Measurements from ENCODE around the gene CDKN2AIP.

CDKN2AIP gene

DNA sequence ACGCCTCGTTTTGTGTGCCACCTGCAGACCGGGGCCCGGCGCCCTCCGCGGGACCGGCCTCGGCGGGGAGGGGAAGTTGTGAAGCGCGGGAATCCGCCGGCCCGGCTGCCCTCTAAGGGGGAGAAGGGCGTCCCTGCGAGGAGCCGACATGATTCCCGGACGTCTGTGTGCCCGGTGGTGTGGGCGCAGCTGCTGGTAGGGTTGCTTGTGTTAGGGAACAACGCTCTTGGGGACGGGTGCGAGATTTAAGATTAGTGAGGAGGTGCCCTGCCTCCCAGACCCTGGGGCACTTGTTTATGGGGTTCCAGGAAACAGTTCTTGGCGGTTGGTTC, 627 bp downstream of the CDKN2AIP start:
- Histone ChIP-seq H3K4me3 (ENCODE audit: low read depth, low read length) (peak overlapping the region; percentile 94), H3K36me3 (replicated peaks) (peaks cover 13% of the 10 kb centered on the region), H3K27me3 (replicated peaks) (no peaks in the 10 kb centered on the region), H3K27ac (peak overlapping the region; percentile 95)
- no peak for DNase-seq
- TF ChIP-seq CTCF (IDR thresholded peaks at IDR 0.05; ENCODE audit: low read depth, low read length, missing control alignments): no peak
- in situ Hi-C loops (cut with HindIII; ENCODE audit: low pct_ligation_motif_present, low sequenced_read_pairs): no loop called here

- H3K36me3 ChIP-seq (replicated peaks): peaks cover 15% of the 10 kb centered on the region
- in situ Hi-C loops (cut with HindIII; ENCODE audit: low pct_ligation_motif_present, low sequenced_read_pairs): no loop called here
- TF ChIP-seq CTCF (IDR thresholded peaks at IDR 0.05; ENCODE audit: low read depth, low read length, missing control alignments): no peak
- no peak for DNase-seq
- no peaks in the 10 kb centered on the region for H3K27me3 ChIP-seq (replicated peaks)
- no peak overlapping the region for H3K27ac ChIP-seq
- no peak overlapping the region for H3K4me3 ChIP-seq (ENCODE audit: low read depth, low read length)
Observed at GRCh38 chr4:183447646-183448045, 3.2 kb downstream of the CDKN2AIP start.

GRCh38 chr4:183448436-183448835, 4.0 kb downstream of the CDKN2AIP start:
- TF ChIP-seq CTCF (IDR thresholded peaks at IDR 0.05; ENCODE audit: low read depth, low read length, missing control alignments): no peak
- DNase-seq: no peak
- Histone ChIP-seq H3K27me3 (replicated peaks) (no peaks in the 10 kb centered on the region), H3K4me3 (ENCODE audit: low read depth, low read length) (no peak overlapping the region), H3K27ac (peak overlapping the region; percentile 24), H3K36me3 (replicated peaks) (peaks cover 18% of the 10 kb centered on the region)
- in situ Hi-C loops (cut with HindIII; ENCODE audit: low pct_ligation_motif_present, low sequenced_read_pairs): no loop called here

DNA sequence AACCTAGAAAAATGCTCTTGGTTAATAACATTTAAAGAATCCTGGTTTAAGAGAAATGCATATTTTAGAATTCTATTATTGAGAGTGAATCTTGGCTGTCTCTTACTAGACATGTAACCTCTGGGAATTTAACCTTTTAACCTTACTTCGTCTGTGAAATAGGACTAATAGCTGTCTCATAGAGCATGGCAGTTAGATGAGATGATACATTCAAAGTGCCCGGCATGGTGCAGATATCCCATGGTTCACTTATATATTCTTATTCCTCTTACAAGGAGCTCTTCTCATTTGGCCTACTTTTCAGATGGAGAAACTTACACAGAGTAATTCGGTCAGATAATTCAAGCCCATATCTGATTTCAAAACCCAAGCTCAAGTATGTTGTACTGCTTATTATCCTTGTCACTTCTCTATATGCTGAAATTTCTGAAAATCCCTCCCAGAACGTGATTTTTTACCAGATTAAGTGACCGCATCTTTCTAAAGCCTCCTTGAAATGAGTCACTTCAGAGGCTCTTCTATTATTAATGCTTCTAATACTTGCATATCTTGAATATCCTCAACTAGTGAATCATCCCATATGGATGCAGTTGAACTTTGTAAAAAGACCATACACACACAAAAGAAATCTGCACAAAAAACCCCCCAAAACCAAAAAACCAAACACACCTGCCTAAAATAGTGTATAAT, 4.9 kb downstream of the CDKN2AIP start:
- no peak for TF ChIP-seq CTCF (IDR thresholded peaks at IDR 0.05; ENCODE audit: low read depth, low read length, missing control alignments)
- in situ Hi-C loops (cut with HindIII; ENCODE audit: low pct_ligation_motif_present, low sequenced_read_pairs): no loop called here
- H3K36me3 ChIP-seq (replicated peaks): peaks cover 20% of the 10 kb centered on the region

GRCh38 chr4:183450108-183450507, 5.7 kb downstream of the CDKN2AIP start:
- Histone ChIP-seq H3K27me3 (replicated peaks) (no peaks in the 10 kb centered on the region), H3K27ac (peak overlapping the region; percentile 14), H3K4me3 (ENCODE audit: low read depth, low read length) (no peak overlapping the region), H3K36me3 (replicated peaks) (peaks cover 20% of the 10 kb centered on the region)
- no peak for TF ChIP-seq CTCF (IDR thresholded peaks at IDR 0.05; ENCODE audit: low read depth, low read length, missing control alignments)
- in situ Hi-C loops (cut with HindIII; ENCODE audit: low pct_ligation_motif_present, low sequenced_read_pairs): no loop called here
- DNase-seq: no peak

More for the DNA sequence above, 4.9 kb downstream of the CDKN2AIP start:
- peak; percentile 64 for DNase-seq
- no peak overlapping the region for H3K4me3 ChIP-seq (ENCODE audit: low read depth, low read length)
- H3K27ac ChIP-seq: peak overlapping the region; percentile 24
- no peaks in the 10 kb centered on the region for H3K27me3 ChIP-seq (replicated peaks)

Measured in brain microvascular endothelial cell (primary cell).